IPS-18a (cell line): ENCODE measurements around the gene GOLGA1.
"Not testable (repeated sequence)": the region's sequence is repeated elsewhere in the genome, so short reads cannot be mapped to it uniquely, and the experiment has no call there.

Experiments
- H3K27ac ChIP-seq: one replicate; pipeline ENCODE4 v1.5.1; 2013; ENCODE audit warnings: low read length
- H3K27me3 ChIP-seq: one replicate; pipeline ENCODE4 v1.6.1; 2013; ENCODE audit warnings: mild to moderate bottlenecking, low read length; ENCODE audit not compliant: control insufficient read depth, insufficient read depth
- H3K36me3 ChIP-seq: one replicate; pipeline ENCODE4 v1.6.1; 2013; ENCODE audit warnings: low read depth, low read length; ENCODE audit not compliant: control insufficient read depth
- H3K4me1 ChIP-seq: one replicate; pipeline ENCODE4 v1.6.1; 2013; ENCODE audit warnings: low read depth, low read length; ENCODE audit not compliant: control insufficient read depth
- H3K4me3 ChIP-seq: one replicate; pipeline ENCODE4 v1.5.1; 2013; ENCODE audit warnings: low read length
- H3K9ac ChIP-seq: one replicate; pipeline ENCODE4 v1.6.1; 2013; ENCODE audit warnings: mild to moderate bottlenecking, low read length, moderate library complexity
- H3K9me3 ChIP-seq: one replicate; pipeline ENCODE4 v1.6.1; 2013; ENCODE audit warnings: low read depth, low read length; ENCODE audit not compliant: control insufficient read depth

GOLGA1 gene

DNA sequence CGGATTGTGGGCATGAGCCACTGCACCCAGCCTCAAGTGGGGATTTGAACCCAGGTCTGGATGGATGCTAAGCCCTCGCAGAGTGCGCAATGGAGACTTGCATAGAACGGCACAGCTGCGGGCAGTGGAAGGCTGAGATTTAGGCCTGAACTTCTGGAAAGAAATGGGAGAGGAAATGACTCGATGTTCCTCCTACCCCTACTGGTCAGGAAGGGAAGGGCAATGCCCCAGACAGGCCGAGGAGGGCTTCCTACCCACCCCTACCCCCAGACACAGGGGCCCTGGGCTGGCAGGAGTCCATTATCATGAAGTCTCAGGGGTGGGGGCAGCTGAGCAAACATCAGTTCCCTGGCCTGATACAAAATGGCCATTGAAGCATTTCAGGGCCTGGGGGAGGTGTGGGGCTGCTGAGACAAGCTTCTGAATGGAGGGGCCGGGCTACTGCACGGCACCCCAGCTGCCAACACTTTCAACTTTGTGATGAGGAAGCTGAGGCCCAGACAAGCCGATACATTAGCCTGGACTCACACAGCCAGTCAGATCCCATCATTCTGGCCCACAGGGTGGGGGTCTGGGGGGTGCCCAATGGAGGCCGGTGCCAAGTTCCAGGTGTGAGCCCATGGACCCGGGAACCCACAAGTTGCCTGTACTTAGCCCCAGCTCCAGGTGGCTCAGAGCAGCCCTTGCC is 101.1 kb downstream of the GOLGA1 start:
- H3K36me3 ChIP-seq = no peaks in the 10 kb centered on the region
- H3K27ac ChIP-seq = no peak overlapping the region
- no peaks in the 10 kb centered on the region for H3K4me1 ChIP-seq
- no peak overlapping the region for H3K4me3 ChIP-seq
- H3K27me3 ChIP-seq = no peaks in the 10 kb centered on the region
- no peak overlapping the region for H3K9ac ChIP-seq
- H3K9me3 ChIP-seq = no peaks in the 10 kb centered on the region

GRCh38 chr9:124838567-124839275 is 102.2 kb downstream of the GOLGA1 start:
- not testable (repeated sequence) for H3K4me3 ChIP-seq, H3K4me1 ChIP-seq, H3K9me3 ChIP-seq, H3K36me3 ChIP-seq, H3K27ac ChIP-seq, H3K27me3 ChIP-seq, H3K9ac ChIP-seq

DNA sequence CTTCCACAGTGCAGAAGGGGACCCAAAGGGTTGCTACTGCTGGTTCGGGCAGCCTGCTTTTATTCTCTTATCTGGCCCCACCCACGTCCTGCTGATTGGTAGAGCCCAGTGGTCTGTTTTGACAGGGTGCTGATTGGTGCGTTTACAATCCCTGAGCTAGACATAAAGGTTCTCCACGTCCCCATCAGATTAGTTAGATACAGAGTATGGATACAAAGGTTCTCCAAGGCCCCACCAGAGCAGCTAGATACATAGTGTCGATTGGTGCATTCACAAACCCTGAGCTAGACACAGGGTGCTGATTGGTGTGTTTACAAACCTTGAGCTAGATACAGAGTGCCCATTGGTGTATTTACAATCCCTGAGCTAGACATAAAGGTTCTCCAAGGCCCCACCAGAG is 102.8 kb downstream of the GOLGA1 start:
- H3K9me3 ChIP-seq, H3K9ac ChIP-seq, H3K36me3 ChIP-seq, H3K27ac ChIP-seq, H3K4me1 ChIP-seq, H3K4me3 ChIP-seq, H3K27me3 ChIP-seq: not testable (repeated sequence)

DNA sequence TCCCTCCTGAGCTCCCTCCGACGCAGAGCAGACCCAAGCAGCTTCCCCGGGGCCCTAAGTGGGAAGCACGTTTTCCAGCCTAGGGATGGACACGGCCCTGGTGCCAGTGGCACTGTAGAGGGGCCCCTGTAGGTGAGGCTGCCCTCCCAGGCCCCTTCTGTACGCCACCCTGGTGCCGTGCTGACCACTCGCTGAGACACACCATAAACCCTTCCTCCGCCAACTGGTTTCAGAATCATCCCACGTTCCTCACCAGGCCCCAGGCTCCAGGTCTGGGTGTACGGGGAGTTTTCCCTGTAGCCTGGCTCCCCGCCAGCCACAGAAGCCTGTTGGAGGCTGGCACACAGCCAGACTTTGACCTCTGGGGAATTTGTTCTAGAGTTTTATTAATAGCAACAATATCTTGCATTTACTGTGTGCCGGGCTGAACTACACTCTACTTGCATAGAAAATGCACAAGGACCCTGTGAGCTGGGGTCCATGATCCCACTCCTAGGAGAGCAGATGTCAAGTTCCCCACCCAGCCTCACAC is 105.8 kb downstream of the GOLGA1 start:
- Histone ChIP-seq H3K36me3 (no peaks in the 10 kb centered on the region), H3K27me3 (no peaks in the 10 kb centered on the region), H3K9ac (no peak overlapping the region), H3K9me3 (no peaks in the 10 kb centered on the region), H3K4me3 (no peak overlapping the region), H3K4me1 (no peaks in the 10 kb centered on the region), H3K27ac (no peak overlapping the region)

- no peak overlapping the region for H3K27ac ChIP-seq
- H3K9ac ChIP-seq = no peak overlapping the region
- H3K9me3 ChIP-seq = no peaks in the 10 kb centered on the region
- H3K4me3 ChIP-seq = no peak overlapping the region
- H3K36me3 ChIP-seq = no peaks in the 10 kb centered on the region
- H3K4me1 ChIP-seq = peaks cover 2% of the 10 kb centered on the region
- H3K27me3 ChIP-seq = no peaks in the 10 kb centered on the region
Observed at GRCh38 chr9:124834591-124834990, 106.3 kb downstream of the GOLGA1 start.

DNA sequence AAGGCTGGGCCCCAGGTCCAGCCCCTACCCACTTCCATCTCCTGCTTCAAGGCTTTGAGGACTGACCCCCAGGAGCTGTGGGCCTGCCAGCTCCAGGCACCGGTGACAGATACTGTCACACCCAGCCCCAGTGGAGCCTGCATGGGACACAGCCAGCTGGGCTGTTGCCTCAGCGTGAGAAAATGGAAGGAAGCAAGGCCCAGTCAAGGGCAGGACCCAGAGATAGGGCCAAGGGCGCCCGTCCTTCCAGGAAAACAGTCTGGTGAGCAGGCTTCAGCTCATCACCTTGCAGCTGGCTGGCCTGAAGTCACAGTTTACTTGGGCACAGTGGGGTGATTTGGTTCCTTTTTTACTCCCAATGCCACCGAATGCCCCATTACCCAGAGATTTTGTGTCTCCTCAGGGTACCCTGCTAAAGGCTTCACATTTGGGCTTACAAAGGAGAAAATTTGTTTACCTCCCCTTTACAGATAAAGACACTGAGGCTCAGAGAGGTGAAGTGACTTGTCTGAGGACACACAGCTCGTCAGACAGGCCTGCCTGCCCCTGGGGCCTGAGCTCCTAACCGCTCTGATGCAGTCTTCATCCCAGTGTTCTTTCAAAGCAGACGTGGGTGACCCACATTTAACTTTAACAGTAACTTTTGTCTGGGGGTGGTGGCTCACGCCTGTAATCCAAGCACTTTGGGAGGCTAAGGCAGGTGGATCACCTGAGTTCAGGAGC is 109.1 kb downstream of the GOLGA1 start:
- H3K4me3 ChIP-seq = no peak overlapping the region
- no peak overlapping the region for H3K9ac ChIP-seq
- H3K27me3 ChIP-seq = no peaks in the 10 kb centered on the region
- H3K9me3 ChIP-seq = no peaks in the 10 kb centered on the region
- H3K36me3 ChIP-seq = no peaks in the 10 kb centered on the region
- peaks cover 6% of the 10 kb centered on the region for H3K4me1 ChIP-seq
- H3K27ac ChIP-seq = no peak overlapping the region

- Histone ChIP-seq H3K4me3 (no peak overlapping the region), H3K27ac (no peak overlapping the region), H3K4me1 (peaks cover 6% of the 10 kb centered on the region), H3K9ac (no peak overlapping the region), H3K27me3 (no peaks in the 10 kb centered on the region), H3K9me3 (no peaks in the 10 kb centered on the region), H3K36me3 (no peaks in the 10 kb centered on the region)
Observed at GRCh38 chr9:124830593-124830992, 110.3 kb downstream of the GOLGA1 start.

- Histone ChIP-seq H3K4me3 (no peak overlapping the region), H3K27me3 (no peaks in the 10 kb centered on the region), H3K9ac (no peak overlapping the region), H3K27ac (no peak overlapping the region), H3K4me1 (peaks cover 6% of the 10 kb centered on the region), H3K9me3 (no peaks in the 10 kb centered on the region), H3K36me3 (no peaks in the 10 kb centered on the region)
Observed at GRCh38 chr9:124829334-124829669, 111.6 kb downstream of the GOLGA1 start.

- Histone ChIP-seq H3K4me3 (no peak overlapping the region), H3K4me1 (peaks cover 6% of the 10 kb centered on the region), H3K9ac (no peak overlapping the region), H3K36me3 (no peaks in the 10 kb centered on the region), H3K27ac (no peak overlapping the region), H3K9me3 (no peaks in the 10 kb centered on the region), H3K27me3 (no peaks in the 10 kb centered on the region)
Observed at GRCh38 chr9:124828489-124829333, 112.2 kb downstream of the GOLGA1 start.
